Testis (tissue), 3 donors: Measurements from ENCODE around the gene CRTAC1. TPM values are rescaled to one million over a fixed set of nuclear protein-coding genes. Genes with fewer than 3 reads are reported as not detected.

ENCODE experiments used
- DNase-seq: peaks from one replicate; pipeline ENCODE4 v3.0.0-alpha.2; 2019
- H3K27ac ChIP-seq, 2 donors: fragments of 200-600 bp; sonication (generic); one replicate each; pipeline ENCODE4 v1.5.1; 2019
- H3K27me3 ChIP-seq: fragments of 200-600 bp; sonication (generic); one replicate; pipeline ENCODE4 v1.5.1; 2019
- H3K36me3 ChIP-seq: fragments of 200-600 bp; sonication (generic); one replicate; pipeline ENCODE4 v1.5.1; 2017; ENCODE audit warnings: low read depth; ENCODE audit errors: missing control alignments
- H3K4me1 ChIP-seq: fragments of 200-600 bp; sonication (generic); one replicate; pipeline ENCODE4 v1.5.1; 2019
- H3K4me3 ChIP-seq, 2 donors: fragments of 200-600 bp; sonication (generic); one replicate each; pipeline ENCODE4 v1.5.1; 2017 to 2019
- H3K9me3 ChIP-seq: fragments of 200-600 bp; sonication (generic); one replicate; pipeline ENCODE4 v1.5.1; 2017
- POLR2A ChIP-seq: fragments of 450-650 bp; IDR thresholded peaks from one replicate; pipeline ENCODE4 v1.6.1; 2017; ENCODE audit warnings: antibody characterized with exemption, mild to moderate bottlenecking, moderate library complexity
- WGBS, 2 donors: methylation state at CpG; one replicate each; pipeline ENCODE4 v1.1.5; 2018; 5-methylcytosine and 5-hydroxymethylcytosine counted together
- intact Hi-C: fragments of 100-400 bp; cut with DNase I; formaldehyde crosslinking; loops from one replicate; pipeline ENCODE4 v1.15.1; 2023; ENCODE audit warnings: low total_unique reads
- polyA plus RNA-seq: library from polyadenylated mRNA; stranded (reverse); fragments of 350-450 nt; fragmentation: Illumina TruSeq; extraction: RNeasy Lipid Tissue Mini Kit (QIAGEN cat#74804); gene quantifications from one replicate; pipeline ENCODE4 v1.2.3, GENCODE V29; 2014; ENCODE audit warnings: low read depth, low replicate concordance; ENCODE audit not compliant: insufficient read depth
- total RNA-seq, 2 donors: library from RNA; depleted of rRNA; stranded (reverse); fragments of >200 nt; gene quantifications; one replicate each; pipeline ENCODE4 v1.2.3, GENCODE V29; 2016
- TF ChIP-seq, protein P1 (sequence below), 3 experiments: fragments of 450-650 bp in 2 of 3; fragments of 200-600 bp in 1 of 3; sonication (generic) in 1 of 3; IDR thresholded peaks; one replicate each; pipeline ENCODE4 v1.5.1; 2016 to 2019; ENCODE audit warnings: antibody characterized with exemption in 3 of 3, mild to moderate bottlenecking in 2 of 3, moderate library complexity in 1 of 3

CRTAC1 gene
- total and polyA plus RNA-seq, 3 donors from 2014 or later: 7.5 to 12.2 (median 11.5) TPM

DNA sequence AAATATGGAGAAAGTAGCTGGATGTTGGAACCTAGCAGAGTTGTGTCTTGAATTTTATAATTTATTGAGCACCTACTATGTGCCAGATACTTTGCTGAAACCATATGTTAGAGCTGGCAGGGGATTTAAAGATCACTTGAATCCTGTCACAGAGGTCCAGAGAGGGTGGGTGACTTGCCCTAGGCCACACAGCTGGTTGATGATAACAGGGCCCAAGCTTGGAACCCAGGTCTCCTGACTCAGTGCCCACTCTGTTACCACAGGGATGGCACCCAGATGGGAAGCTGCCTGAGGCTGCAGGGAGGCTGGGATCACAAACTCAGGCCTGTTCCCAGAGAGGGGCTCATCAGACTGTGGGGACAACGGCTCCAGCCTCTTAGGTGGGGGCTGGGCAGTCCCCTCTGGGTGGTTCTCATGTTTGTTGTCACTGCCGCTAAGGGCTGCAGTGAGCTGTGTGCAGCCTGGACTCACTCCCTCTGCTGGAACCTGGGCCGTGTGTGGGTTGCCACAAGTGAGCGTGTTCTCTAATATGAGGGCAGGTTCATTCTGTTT lies 162.2 kb downstream of the CRTAC1 start:
- DNase-seq: no peak
- Histone ChIP-seq H3K4me1 (peaks cover 5% of the 10 kb centered on the region), H3K27ac (no peak overlapping the region), H3K36me3 (no peaks in the 10 kb centered on the region), H3K4me3 (no peak overlapping the region), H3K9me3 (no peaks in the 10 kb centered on the region), H3K27me3 (no peaks in the 10 kb centered on the region)
- TF ChIP-seq, protein P1, sequence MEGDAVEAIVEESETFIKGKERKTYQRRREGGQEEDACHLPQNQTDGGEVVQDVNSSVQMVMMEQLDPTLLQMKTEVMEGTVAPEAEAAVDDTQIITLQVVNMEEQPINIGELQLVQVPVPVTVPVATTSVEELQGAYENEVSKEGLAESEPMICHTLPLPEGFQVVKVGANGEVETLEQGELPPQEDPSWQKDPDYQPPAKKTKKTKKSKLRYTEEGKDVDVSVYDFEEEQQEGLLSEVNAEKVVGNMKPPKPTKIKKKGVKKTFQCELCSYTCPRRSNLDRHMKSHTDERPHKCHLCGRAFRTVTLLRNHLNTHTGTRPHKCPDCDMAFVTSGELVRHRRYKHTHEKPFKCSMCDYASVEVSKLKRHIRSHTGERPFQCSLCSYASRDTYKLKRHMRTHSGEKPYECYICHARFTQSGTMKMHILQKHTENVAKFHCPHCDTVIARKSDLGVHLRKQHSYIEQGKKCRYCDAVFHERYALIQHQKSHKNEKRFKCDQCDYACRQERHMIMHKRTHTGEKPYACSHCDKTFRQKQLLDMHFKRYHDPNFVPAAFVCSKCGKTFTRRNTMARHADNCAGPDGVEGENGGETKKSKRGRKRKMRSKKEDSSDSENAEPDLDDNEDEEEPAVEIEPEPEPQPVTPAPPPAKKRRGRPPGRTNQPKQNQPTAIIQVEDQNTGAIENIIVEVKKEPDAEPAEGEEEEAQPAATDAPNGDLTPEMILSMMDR (IDR thresholded peaks at IDR 0.05): no peak
- no peak for TF ChIP-seq POLR2A
- whole genome bisulfite sequencing, 2 donors: 83 to 100% methylated on average over 1 to 4 of the region's 4 CpGs
- intact Hi-C loops: no loop called here

DNA sequence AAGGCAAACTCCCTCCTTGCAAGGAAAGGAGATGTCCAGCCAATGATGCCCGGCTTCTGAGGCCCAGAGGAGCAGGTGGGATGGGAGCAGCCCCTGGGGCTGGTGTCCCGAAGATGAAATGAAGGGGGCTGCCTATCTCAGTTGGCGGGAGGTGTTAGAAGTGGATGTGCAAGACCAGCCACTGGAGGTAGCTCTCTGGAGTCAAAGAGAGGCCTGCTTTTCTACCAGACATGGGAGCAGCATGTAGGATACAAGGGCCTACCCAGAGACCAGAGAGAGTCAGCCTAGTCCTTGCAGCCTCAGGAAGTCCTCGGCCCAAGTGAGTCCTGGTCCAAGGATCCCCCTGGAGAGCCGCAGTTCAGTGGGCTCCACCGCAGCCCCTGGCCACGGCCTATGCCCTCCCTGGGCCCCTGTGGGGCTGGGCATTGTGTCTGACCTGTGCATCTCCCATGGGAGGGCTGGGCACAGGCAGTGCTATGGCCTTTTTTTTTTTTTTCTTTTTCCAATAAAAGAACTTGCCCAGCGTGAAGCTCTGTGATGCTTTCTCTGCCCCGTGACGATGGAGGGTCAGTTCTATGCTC lies 163.1 kb downstream of the CRTAC1 start:
- DNase-seq: no peak
- no peaks in the 10 kb centered on the region for H3K36me3 ChIP-seq
- TF ChIP-seq POLR2A: no peak
- TF ChIP-seq, protein P1 (IDR thresholded peaks at IDR 0.05): no peak
- H3K27me3 ChIP-seq: no peaks in the 10 kb centered on the region
- peaks cover 5% of the 10 kb centered on the region for H3K4me1 ChIP-seq
- no peaks in the 10 kb centered on the region for H3K9me3 ChIP-seq
- intact Hi-C loops: no loop called here
- H3K4me3 ChIP-seq: no peak overlapping the region
- 92 to 98% methylated on average over 10 of the region's 10 CpGs for WGBS, 2 donors
- H3K27ac ChIP-seq: no peak overlapping the region

DNA sequence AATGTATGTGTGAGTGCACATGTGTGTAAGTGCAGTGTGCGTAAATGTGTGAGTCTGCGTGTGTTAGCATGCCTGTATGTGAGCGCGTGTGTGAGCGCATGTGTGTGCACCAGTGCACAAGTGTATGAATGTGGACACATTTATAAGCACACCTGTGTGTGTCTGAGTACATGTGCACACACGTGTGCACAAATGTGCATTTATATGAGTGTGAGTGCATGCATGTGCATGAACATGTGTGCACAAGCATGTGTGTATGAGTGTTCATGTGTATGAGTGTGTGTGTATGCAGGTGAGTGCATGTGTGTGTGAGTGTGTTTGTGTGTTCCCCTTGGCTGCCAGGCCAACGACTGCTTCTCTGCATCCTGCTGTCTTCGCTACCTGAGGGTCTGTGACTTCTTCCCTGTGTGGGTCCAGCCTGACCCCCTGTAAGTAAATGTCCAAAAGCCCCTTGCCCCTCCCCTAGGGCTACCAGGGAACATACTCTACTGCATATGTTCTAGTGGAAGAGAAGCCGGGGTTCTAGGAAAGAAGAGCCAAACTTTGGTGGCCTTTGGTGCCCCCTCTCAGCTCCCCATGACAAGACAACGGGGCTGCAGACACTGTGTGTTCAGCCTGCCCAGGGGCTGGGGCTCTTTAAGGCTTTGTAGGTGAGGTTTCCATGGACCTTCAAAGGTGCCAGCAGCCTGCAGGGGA lies 163.7 kb downstream of the CRTAC1 start:
- H3K36me3 ChIP-seq: no peaks in the 10 kb centered on the region
- no peak overlapping the region for H3K4me3 ChIP-seq
- no peak overlapping the region for H3K27ac ChIP-seq
- TF ChIP-seq POLR2A: no peak
- TF ChIP-seq, protein P1 (IDR thresholded peaks at IDR 0.05): no peak
- H3K27me3 ChIP-seq: no peaks in the 10 kb centered on the region
- no peak for DNase-seq
- whole genome bisulfite sequencing, 2 donors: 90 to 91% methylated on average over 10 of the region's 10 CpGs
- peaks cover 5% of the 10 kb centered on the region for H3K4me1 ChIP-seq
- intact Hi-C loops: no loop called here
- H3K9me3 ChIP-seq: no peaks in the 10 kb centered on the region

- WGBS, 2 donors: 76 to 85% methylated on average over 4 to 18 of the region's 18 CpGs
- Histone ChIP-seq H3K36me3 (no peaks in the 10 kb centered on the region), H3K27ac (no peak overlapping the region), H3K4me1 (peaks cover 5% of the 10 kb centered on the region), H3K9me3 (no peaks in the 10 kb centered on the region), H3K4me3 (no peak overlapping the region), H3K27me3 (no peaks in the 10 kb centered on the region)
- intact Hi-C loops: no loop called here
- DNase-seq: no peak
- TF ChIP-seq POLR2A: no peak
- TF ChIP-seq, protein P1 (IDR thresholded peaks at IDR 0.05): no peak
Observed at GRCh38 chr10:97865488-97865887, 164.9 kb downstream of the CRTAC1 start.
